NT2/D1 (cell line): ENCODE results near the gene CHCHD6.

ENCODE experiments used
- SUZ12 ChIP-seq: IDR thresholded peaks from 2 replicates; pipeline ENCODE4 v1.6.1; 2011; ENCODE audit not compliant: insufficient read length, insufficient read depth; ENCODE audit errors: extremely low read depth
- YY1 ChIP-seq: IDR thresholded peaks from 2 replicates; pipeline ENCODE4 v1.6.1; 2011; ENCODE audit not compliant: insufficient read length, insufficient read depth
- ZNF274 ChIP-seq: IDR thresholded peaks from 2 replicates; pipeline ENCODE4 v1.6.1; 2011; ENCODE audit warnings: mild to moderate bottlenecking, low read depth, low read length

DNA sequence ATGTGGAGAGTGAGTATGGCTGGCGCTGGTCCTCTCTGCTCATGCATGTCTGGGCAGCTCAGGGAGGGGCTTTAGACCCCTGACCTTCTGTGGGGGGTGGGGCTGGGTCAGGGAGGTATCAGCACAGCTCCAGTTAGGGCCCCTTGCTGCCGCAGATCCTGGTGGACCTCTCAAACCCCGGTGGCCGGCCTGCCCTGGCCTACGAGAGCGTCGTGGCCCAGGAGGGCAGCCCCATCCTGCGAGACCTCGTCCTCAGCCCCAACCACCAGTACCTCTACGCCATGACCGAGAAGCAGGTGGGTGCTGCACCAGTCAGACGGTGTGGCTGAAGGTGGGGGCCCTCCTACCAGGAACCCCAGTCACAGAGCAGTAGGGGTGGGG lies 299.1 kb downstream of the CHCHD6 start:
- TF ChIP-seq ZNF274 (no peak), SUZ12 (no peak), YY1 (no peak)
